HEK293 (cell line): ENCODE measurements around the gene TAPBPL.

ENCODE experiments used
- CTCF ChIA-PET: fragments of 350-600 bp; formaldehyde crosslinking; extraction: SDS; loops from one replicate; lab custom pipeline; 2021; ENCODE audit warnings: antibody characterized with exemption; lab: Yijun Ruan, JAX
- POLR2A ChIA-PET: fragments of 300-600 bp; formaldehyde crosslinking; extraction: SDS; loops from one replicate; lab custom pipeline; 2020; ENCODE audit warnings: antibody characterized with exemption, inconsistent platforms; lab: Yijun Ruan, JAX
- H3K27ac ChIP-seq: fragments of 200-500 bp; sonication (Bioruptor generic); 2 replicates; pipeline ENCODE4 v1.5.1; 2014; ENCODE audit warnings: low read depth, low read length, control low read depth, inconsistent platforms; ENCODE audit errors: extremely low read depth
- H3K36me3 ChIP-seq, 2 experiments: fragments of 200-500 bp in 1 of 2; sonication (Bioruptor generic) in 1 of 2; 1 replicate in 1 of 2; 2 replicates in 1 of 2; pipeline ENCODE4 v1.5.1; 2014 to 2017; ENCODE audit warnings: inconsistent platforms in 2 of 2, low read length in 2 of 2; ENCODE audit not compliant: control insufficient read depth in 2 of 2, insufficient read depth in 1 of 2
- H3K4me1 ChIP-seq: fragments of 200-500 bp; sonication (Bioruptor generic); 2 replicates; pipeline ENCODE4 v1.5.1; 2014; ENCODE audit warnings: mild to moderate bottlenecking, low read length, inconsistent platforms; ENCODE audit not compliant: control insufficient read depth, insufficient read depth
- H3K4me3 ChIP-seq: 2 replicates; pipeline ENCODE4 v1.5.1; 2011; ENCODE audit warnings: low read depth, mild to moderate bottlenecking, control low read depth, low read length, moderate library complexity
- H3K9me3 ChIP-seq: fragments of 200-500 bp; sonication (Bioruptor generic); 2 replicates; pipeline ENCODE4 v1.5.1; 2014; ENCODE audit warnings: low read depth, low read length, inconsistent platforms; ENCODE audit not compliant: control insufficient read depth, insufficient read depth
- ATF2 ChIP-seq: fragments of 450-650 bp; formaldehyde crosslinking; IDR thresholded peaks from 2 replicates; pipeline ENCODE4 v1.5.1; 2016; ENCODE audit warnings: missing biosample characterization, missing genetic modification characterization, low read depth
- HOXC10 ChIP-seq: sonication (generic); formaldehyde crosslinking; IDR thresholded peaks from 2 replicates; pipeline ENCODE4 v1.8.1; 2023; ENCODE audit warnings: mild to moderate bottlenecking, missing genetic modification reagents
- INSM2 ChIP-seq: fragments of 450-650 bp; formaldehyde crosslinking; IDR thresholded peaks from 2 replicates; pipeline ENCODE4 v1.5.1; 2016; ENCODE audit warnings: missing biosample characterization, missing genetic modification characterization
- KLF9 ChIP-seq: fragments of 450-650 bp; formaldehyde crosslinking; IDR thresholded peaks from 2 replicates; pipeline ENCODE4 v1.5.1; 2016; ENCODE audit warnings: missing biosample characterization, missing genetic modification characterization, low read depth
- MEIS1 ChIP-seq: sonication (generic); formaldehyde crosslinking; IDR thresholded peaks from 2 replicates; pipeline ENCODE4 v1.8.1; 2022; ENCODE audit warnings: missing genetic modification reagents, mild to moderate bottlenecking, borderline replicate concordance
- OSR2 ChIP-seq: fragments of 450-650 bp; formaldehyde crosslinking; IDR thresholded peaks from 2 replicates; pipeline ENCODE4 v1.5.1; 2016; ENCODE audit warnings: missing biosample characterization, missing genetic modification characterization
- SCRT1 ChIP-seq: fragments of 450-650 bp; formaldehyde crosslinking; IDR thresholded peaks from 2 replicates; pipeline ENCODE4 v1.5.1; 2016; ENCODE audit warnings: missing biosample characterization, missing genetic modification characterization, borderline replicate concordance
- SETDB1 ChIP-seq: IDR thresholded peaks from one replicate; pipeline ENCODE4 v1.6.1; 2017; ENCODE audit warnings: mild to moderate bottlenecking, low read length, moderate library complexity, mixed read lengths; ENCODE audit not compliant: insufficient read length
- TCF7L2 ChIP-seq: IDR thresholded peaks from 2 replicates; pipeline ENCODE4 v1.6.1; 2011; ENCODE audit warnings: low read depth, mild to moderate bottlenecking, inconsistent platforms, low read length, moderate library complexity, borderline replicate concordance
- ZFP3 ChIP-seq: fragments of 450-650 bp; formaldehyde crosslinking; IDR thresholded peaks from 2 replicates; pipeline ENCODE4 v1.5.1; 2016; ENCODE audit warnings: low read depth, missing biosample characterization, missing genetic modification characterization
- ZNF132 ChIP-seq: fragments of 450-650 bp; formaldehyde crosslinking; IDR thresholded peaks from 2 replicates; pipeline ENCODE4 v1.5.1; 2017; ENCODE audit warnings: missing biosample characterization, missing genetic modification characterization, borderline replicate concordance
- ZNF138 ChIP-seq: fragments of 450-650 bp; formaldehyde crosslinking; IDR thresholded peaks from 2 replicates; pipeline ENCODE4 v1.5.1; 2016; ENCODE audit warnings: missing biosample characterization, missing genetic modification characterization, borderline replicate concordance
- ZNF146 ChIP-seq: fragments of 450-650 bp; formaldehyde crosslinking; IDR thresholded peaks from 2 replicates; pipeline ENCODE4 v1.5.1; 2016; ENCODE audit warnings: missing biosample characterization, missing genetic modification characterization
- ZNF157 ChIP-seq: fragments of 450-650 bp; formaldehyde crosslinking; IDR thresholded peaks from 2 replicates; pipeline ENCODE4 v1.5.1; 2016; ENCODE audit warnings: missing biosample characterization, missing genetic modification characterization
- ZNF266 ChIP-seq: fragments of 450-650 bp; formaldehyde crosslinking; IDR thresholded peaks from 2 replicates; pipeline ENCODE4 v1.5.1; 2016; ENCODE audit warnings: missing biosample characterization, missing genetic modification characterization, low read depth
- ZNF433 ChIP-seq: fragments of 450-650 bp; formaldehyde crosslinking; IDR thresholded peaks from 2 replicates; pipeline ENCODE4 v1.5.1; 2016; ENCODE audit warnings: missing biosample characterization, missing genetic modification characterization, low read depth
- ZNF510 ChIP-seq: fragments of 450-650 bp; formaldehyde crosslinking; IDR thresholded peaks from 2 replicates; pipeline ENCODE4 v1.5.1; 2018; ENCODE audit warnings: mild to moderate bottlenecking, missing genetic modification characterization, missing biosample characterization; ENCODE audit not compliant: insufficient replicate concordance
- ZNF530 ChIP-seq: fragments of 450-650 bp; formaldehyde crosslinking; IDR thresholded peaks from 2 replicates; pipeline ENCODE4 v1.5.1; 2016; ENCODE audit warnings: low read depth, missing biosample characterization, missing genetic modification characterization
- ZNF544 ChIP-seq: fragments of 450-650 bp; formaldehyde crosslinking; IDR thresholded peaks from 2 replicates; pipeline ENCODE4 v1.5.0; 2017; ENCODE audit warnings: missing biosample characterization, missing genetic modification characterization
- ZNF558 ChIP-seq: fragments of 450-650 bp; formaldehyde crosslinking; IDR thresholded peaks from 2 replicates; pipeline ENCODE4 v1.5.1; 2016; ENCODE audit warnings: missing biosample characterization, missing genetic modification characterization
- ZNF560 ChIP-seq: fragments of 450-650 bp; formaldehyde crosslinking; IDR thresholded peaks from 2 replicates; pipeline ENCODE4 v1.5.1; 2017; ENCODE audit warnings: missing biosample characterization, missing genetic modification characterization, borderline replicate concordance
- ZNF585B ChIP-seq: fragments of 450-650 bp; formaldehyde crosslinking; IDR thresholded peaks from 2 replicates; pipeline ENCODE4 v1.5.1; 2016; ENCODE audit warnings: missing biosample characterization, missing genetic modification characterization
- ZNF610 ChIP-seq: fragments of 450-650 bp; formaldehyde crosslinking; IDR thresholded peaks from 2 replicates; pipeline ENCODE4 v1.5.1; 2016; ENCODE audit warnings: missing biosample characterization, missing genetic modification characterization, borderline replicate concordance
- ZNF664 ChIP-seq: fragments of 450-650 bp; formaldehyde crosslinking; IDR thresholded peaks from 2 replicates; pipeline ENCODE4 v1.5.1; 2016; ENCODE audit warnings: missing biosample characterization, missing genetic modification characterization
- ZNF692 ChIP-seq: fragments of 450-650 bp; formaldehyde crosslinking; IDR thresholded peaks from 2 replicates; pipeline ENCODE4 v1.5.1; 2016; ENCODE audit warnings: missing biosample characterization, missing genetic modification characterization
- ZNF792 ChIP-seq: fragments of 450-650 bp; formaldehyde crosslinking; IDR thresholded peaks from 2 replicates; pipeline ENCODE4 v1.5.1; 2016; ENCODE audit warnings: missing biosample characterization, missing genetic modification characterization

Gene TAPBPL

GRCh38 chr12:6407236-6407954, 44.4 kb upstream of the TAPBPL start (continued):
- TF ChIP-seq KLF9 (tag by site-specific recombination) (no peak), HOXC10 (CRISPR knock-in tag) (no peak), ZNF692 (tag by site-specific recombination) (no peak), ZNF132 (tag by site-specific recombination) (no peak), ZNF510 (tag by site-specific recombination) (peak; percentile 58), ZNF138 (tag by site-specific recombination) (no peak), ZNF560 (tag by site-specific recombination) (peak; percentile 93), ZNF146 (tag by site-specific recombination) (peak; percentile 19; the same call in 1 of the 2 replicates), ZNF266 (tag by site-specific recombination) (peak; percentile 94), ATF2 (tag by site-specific recombination) (no peak), INSM2 (tag by site-specific recombination) (no peak), ZNF544 (tag by site-specific recombination) (no peak), ZNF157 (tag by site-specific recombination) (no peak), SCRT1 (tag by site-specific recombination) (no peak), MEIS1 (CRISPR knock-in tag) (no peak), ZNF664 (tag by site-specific recombination) (peak; percentile 75), ZNF433 (peak; percentile 65; the same call in 1 of the 2 replicates), ZNF610 (tag by site-specific recombination) (no peak), ZFP3 (no peak), SETDB1 (no peak), ZNF530 (peak; percentile 72; the same call in 1 of the 2 replicates)

- no peaks in the 10 kb centered on the region for H3K4me1 ChIP-seq
- CTCF ChIA-PET = interaction anchor here (2.7 kb wide), 1 partner anchor 49 kb away, joined by 9 read pairs; no protein-coding TSS in a partner anchor
- no peaks in the 10 kb centered on the region for H3K9me3 ChIP-seq
- H3K36me3 ChIP-seq = no peaks in the 10 kb centered on the region
- TF ChIP-seq ZNF558 (no peak), OSR2 (no peak), ZNF792 (tag by site-specific recombination) (no peak), ZNF585B (no peak), TCF7L2 (no peak)
- no peak overlapping the region for H3K4me3 ChIP-seq
- H3K27ac ChIP-seq = no peak overlapping the region
- POLR2A ChIA-PET = interaction anchor here (0.7 to 0.8 kb wide), 2 partner anchors 54 to 471 kb away, joined by 3 read pairs; partner anchors contain the start of gene VAMP1
These were observed 35.2 kb upstream of the TAPBPL start for GRCh38 chr12:6416596-6416995.
